Thyroid gland (tissue), 4 donors: ENCODE measurements around the gene DNAJC12.

Experiments
- POLR2A ChIP-seq, 2 donors: fragments of 450-650 bp; IDR thresholded peaks; one replicate each; pipeline ENCODE4 v1.6.1; 2017; ENCODE audit warnings: antibody characterized with exemption in 2 of 2, mild to moderate bottlenecking in 2 of 2, moderate library complexity in 1 of 2
- TF ChIP-seq, protein P1 (sequence below), 6 experiments: fragments of 200-600 bp in 3 of 6; fragments of 450-650 bp in 3 of 6; sonication (generic) in 3 of 6; IDR thresholded peaks; one replicate each; pipeline ENCODE4 v1.5.1; 2016 to 2019; ENCODE audit warnings: antibody characterized with exemption in 6 of 6, mild to moderate bottlenecking in 2 of 6, inconsistent platforms in 1 of 6, moderate library complexity in 1 of 6

GRCh38 chr10:67827811-67828210, 10.2 kb downstream of the DNAJC12 start:
- TF ChIP-seq, protein P1, sequence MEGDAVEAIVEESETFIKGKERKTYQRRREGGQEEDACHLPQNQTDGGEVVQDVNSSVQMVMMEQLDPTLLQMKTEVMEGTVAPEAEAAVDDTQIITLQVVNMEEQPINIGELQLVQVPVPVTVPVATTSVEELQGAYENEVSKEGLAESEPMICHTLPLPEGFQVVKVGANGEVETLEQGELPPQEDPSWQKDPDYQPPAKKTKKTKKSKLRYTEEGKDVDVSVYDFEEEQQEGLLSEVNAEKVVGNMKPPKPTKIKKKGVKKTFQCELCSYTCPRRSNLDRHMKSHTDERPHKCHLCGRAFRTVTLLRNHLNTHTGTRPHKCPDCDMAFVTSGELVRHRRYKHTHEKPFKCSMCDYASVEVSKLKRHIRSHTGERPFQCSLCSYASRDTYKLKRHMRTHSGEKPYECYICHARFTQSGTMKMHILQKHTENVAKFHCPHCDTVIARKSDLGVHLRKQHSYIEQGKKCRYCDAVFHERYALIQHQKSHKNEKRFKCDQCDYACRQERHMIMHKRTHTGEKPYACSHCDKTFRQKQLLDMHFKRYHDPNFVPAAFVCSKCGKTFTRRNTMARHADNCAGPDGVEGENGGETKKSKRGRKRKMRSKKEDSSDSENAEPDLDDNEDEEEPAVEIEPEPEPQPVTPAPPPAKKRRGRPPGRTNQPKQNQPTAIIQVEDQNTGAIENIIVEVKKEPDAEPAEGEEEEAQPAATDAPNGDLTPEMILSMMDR (IDR thresholded peaks at IDR 0.05), result no peak
- TF ChIP-seq POLR2A (IDR thresholded peaks at IDR 0.05), result no peak
